Smooth muscle cell (in vitro differentiated cells): ENCODE measurements around the gene GRK4. TPM values are rescaled to one million over a fixed set of nuclear protein-coding genes. Genes with fewer than 3 reads are reported as not detected.

Experiments used
- DNase-seq: peaks from one replicate; lab custom pipeline; 2025; ENCODE audit not compliant: unreplicated experiment; lab: John Stamatoyannopoulos, UW
- H2AFZ ChIP-seq: fragments of 200-600 bp; sonication (generic); 2 replicates; pipeline ENCODE4 v1.6.0; 2016; ENCODE audit warnings: antibody characterized with exemption, low read depth, mild to moderate bottlenecking
- H3F3A ChIP-seq: fragments of 200-600 bp; sonication (generic); 2 replicates; pipeline ENCODE4 v1.6.0; 2017; ENCODE audit warnings: antibody characterized with exemption, low read depth
- H3K27ac ChIP-seq: fragments of 200-600 bp; sonication (generic); 2 replicates; pipeline ENCODE4 v1.5.1; 2016; ENCODE audit warnings: low read depth, mild to moderate bottlenecking
- H3K27me3 ChIP-seq: fragments of 200-600 bp; sonication (generic); 2 replicates; pipeline ENCODE4 v1.6.1; 2016; ENCODE audit warnings: low read depth, mild to moderate bottlenecking
- H3K36me3 ChIP-seq: fragments of 200-600 bp; sonication (generic); 2 replicates; pipeline ENCODE4 v1.5.1; 2016; ENCODE audit warnings: low read depth
- H3K4me1 ChIP-seq: fragments of 200-600 bp; sonication (generic); 2 replicates; pipeline ENCODE4 v1.5.1; 2016; ENCODE audit warnings: low read depth
- H3K4me2 ChIP-seq: fragments of 200-600 bp; sonication (generic); 2 replicates; pipeline ENCODE4 v1.6.0; 2016; ENCODE audit warnings: mild to moderate bottlenecking
- H3K4me3 ChIP-seq: fragments of 200-600 bp; sonication (generic); 2 replicates; pipeline ENCODE4 v1.5.1; 2016; ENCODE audit warnings: mild to moderate bottlenecking
- H3K79me2 ChIP-seq: fragments of 200-600 bp; sonication (generic); 2 replicates; pipeline ENCODE4 v1.6.0; 2016; ENCODE audit warnings: low read depth, mild to moderate bottlenecking
- H3K9ac ChIP-seq: fragments of 200-600 bp; sonication (generic); 2 replicates; pipeline ENCODE4 v1.6.0; 2016; ENCODE audit warnings: low read depth
- H3K9me3 ChIP-seq: fragments of 200-600 bp; sonication (generic); replicated peaks from 2 replicates; pipeline ENCODE4 v1.5.1; 2016; ENCODE audit warnings: low read depth
- H4K20me1 ChIP-seq: fragments of 200-600 bp; sonication (generic); 2 replicates; pipeline ENCODE4 v1.6.0; 2016; ENCODE audit warnings: low read depth
- CTCF ChIP-seq: fragments of 200-600 bp; sonication (generic); IDR thresholded peaks from 2 replicates; pipeline ENCODE4 v1.5.1; 2017; ENCODE audit warnings: borderline replicate concordance, mild to moderate bottlenecking, antibody characterized with exemption; ENCODE audit not compliant: insufficient read depth, poor library complexity, severe bottlenecking
- whole genome bisulfite sequencing: methylation state at CpG from one replicate; pipeline ENCODE4 v1.1.7; 2016; ENCODE audit warnings: low lambda C conversion rate; 5-methylcytosine and 5-hydroxymethylcytosine counted together
- polyA plus RNA-seq: library from polyadenylated mRNA; unstranded; fragments of >200 nt; fragmentation: Nextera tagmentation; extraction: Ambion mirVana; gene quantifications from 2 replicates; pipeline ENCODE4 v1.2.1, GENCODE V29; 2016
- total RNA-seq: library from RNA; depleted of rRNA; stranded (reverse); fragments of >200 nt; gene quantifications from 2 replicates; pipeline ENCODE4 v1.2.3, GENCODE V29; 2014

The GRK4 gene
- total and polyA plus RNA-seq, 2 experiments from 2014 or later: 5.2 to 6.9 TPM

GRCh38 chr4:2939383-2940243, 23.8 kb upstream of the GRK4 start:
- 96% methylated on average over 30 of the region's 30 CpGs for WGBS
- no peak for TF ChIP-seq CTCF
- peaks cover 4% of the 10 kb centered on the region for H3K79me2 ChIP-seq
- peaks cover 5% of the 10 kb centered on the region for H3F3A ChIP-seq
- H3K4me2 ChIP-seq: no peak overlapping the region
- no peaks in the 10 kb centered on the region for H3K9me3 ChIP-seq
- H3K4me3 ChIP-seq: no peak overlapping the region
- peaks cover 7% of the 10 kb centered on the region for H3K4me1 ChIP-seq
- H3K9ac ChIP-seq: no peak overlapping the region
- no peak overlapping the region for H3K27ac ChIP-seq
- H2AFZ ChIP-seq: no peak overlapping the region
- peaks cover 18% of the 10 kb centered on the region for H4K20me1 ChIP-seq
- no peaks in the 10 kb centered on the region for H3K36me3 ChIP-seq
- no peaks in the 10 kb centered on the region for H3K27me3 ChIP-seq
- DNase-seq: no peak

- no peaks in the 10 kb centered on the region for H3K9me3 ChIP-seq
- H3K4me3 ChIP-seq: no peak overlapping the region
- 97% methylated on average over 29 of the region's 29 CpGs for WGBS
- no peak overlapping the region for H3K9ac ChIP-seq
- peaks cover 5% of the 10 kb centered on the region for H3F3A ChIP-seq
- no peak for DNase-seq
- no peak overlapping the region for H2AFZ ChIP-seq
- peaks cover 4% of the 10 kb centered on the region for H3K4me1 ChIP-seq
- H3K36me3 ChIP-seq: peaks cover 3% of the 10 kb centered on the region
- TF ChIP-seq CTCF: no peak
- H3K79me2 ChIP-seq: no peaks in the 10 kb centered on the region
- H3K27me3 ChIP-seq: no peaks in the 10 kb centered on the region
- H3K27ac ChIP-seq: no peak overlapping the region
- no peak overlapping the region for H3K4me2 ChIP-seq
- H4K20me1 ChIP-seq: peaks cover 18% of the 10 kb centered on the region
Observed at GRCh38 chr4:2940267-2941137, 22.9 kb upstream of the GRK4 start.

- WGBS: 99% methylated on average over 24 of the region's 24 CpGs
Observed at GRCh38 chr4:2941138-2942036, 22.0 kb upstream of the GRK4 start.

More at GRCh38 chr4:2941138-2942036, 22.0 kb upstream of the GRK4 start:
- Histone ChIP-seq H4K20me1 (peaks cover 14% of the 10 kb centered on the region), H3K79me2 (no peaks in the 10 kb centered on the region), H3K9me3 (no peaks in the 10 kb centered on the region), H3K27me3 (no peaks in the 10 kb centered on the region), H3K4me1 (no peaks in the 10 kb centered on the region), H3K4me2 (no peak overlapping the region), H3F3A (peaks cover 3% of the 10 kb centered on the region), H3K4me3 (no peak overlapping the region), H3K36me3 (peaks cover 4% of the 10 kb centered on the region), H2AFZ (no peak overlapping the region), H3K27ac (no peak overlapping the region), H3K9ac (no peak overlapping the region)
- no peak for TF ChIP-seq CTCF
- no peak for DNase-seq
